Cortex of kidney (tissue), 1 donor: ENCODE results near the gene CLEC4A.
"Not testable (repeated sequence)": the region's sequence is repeated elsewhere in the genome, so short reads cannot be mapped to it uniquely, and the experiment has no call there.

Experiments
- DNase-seq: peaks from one replicate; lab custom pipeline; 2025; lab: John Stamatoyannopoulos, UW

CLEC4A gene

DNA sequence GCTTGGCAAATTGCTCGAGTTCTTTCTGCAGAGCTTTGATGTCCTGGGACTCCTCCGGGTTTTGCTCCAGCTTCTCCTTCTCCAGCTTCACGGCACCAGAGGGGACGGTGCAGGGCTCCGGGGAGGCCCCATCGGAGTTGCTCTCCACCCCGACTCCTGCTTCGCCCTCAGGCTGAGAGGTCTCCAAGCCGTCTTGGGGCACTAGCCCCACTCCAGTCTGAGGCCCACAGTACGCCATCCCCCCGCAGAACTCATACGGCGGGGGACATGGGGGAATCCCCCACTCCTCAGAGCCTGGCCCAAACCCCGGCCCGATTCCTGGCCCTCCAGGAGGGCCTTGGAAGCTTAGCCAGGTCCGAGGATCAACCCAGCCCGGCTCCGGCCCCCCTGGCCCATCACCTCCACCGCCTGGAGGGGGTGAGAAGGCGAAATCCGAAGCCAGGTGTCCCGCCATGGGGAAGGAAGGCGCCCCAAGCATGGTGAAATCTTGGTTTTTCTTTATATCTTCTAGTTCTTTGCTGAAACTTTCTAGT is 11.0 kb downstream of the CLEC4A start:
- DNase-seq, result not testable (repeated sequence)

DNA sequence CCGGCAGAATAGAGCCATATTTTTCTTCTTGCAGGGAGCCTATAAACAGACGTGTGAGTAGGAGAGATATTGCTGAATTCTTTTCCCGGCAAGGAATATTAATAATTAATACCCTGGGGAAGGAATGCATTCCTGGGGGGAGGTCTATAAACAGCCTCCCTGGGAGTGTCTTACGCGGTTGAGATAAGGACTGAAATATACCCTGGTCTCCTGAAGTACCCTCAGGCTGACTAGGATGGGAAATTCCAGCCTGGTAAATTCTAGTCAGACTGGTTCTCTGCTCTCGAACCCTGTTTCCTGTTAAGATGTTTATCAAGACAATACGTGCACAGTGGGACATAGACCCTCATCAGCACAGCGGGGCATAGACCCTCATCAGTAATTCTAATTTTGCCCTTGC is 18.2 kb downstream of the CLEC4A start:
- DNase-seq, result not testable (repeated sequence)

DNA sequence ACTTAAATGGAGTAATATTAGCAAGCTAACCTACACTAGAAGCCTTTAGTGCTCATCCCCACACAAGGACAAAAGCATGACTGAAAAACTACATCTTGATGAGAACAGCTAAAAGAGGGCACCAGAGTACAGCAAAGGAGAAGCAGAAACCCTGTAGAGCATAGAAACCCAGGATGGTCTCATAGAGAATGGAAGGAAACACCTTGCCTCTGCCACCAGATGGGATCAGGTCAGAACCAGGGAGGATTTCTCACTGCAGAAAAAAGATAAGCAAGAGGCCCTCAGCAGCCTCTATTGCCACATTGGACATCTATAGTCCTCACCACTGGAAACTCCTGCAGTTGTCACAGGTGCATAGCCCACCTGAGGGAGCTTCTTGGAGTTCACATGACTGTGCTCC is 19.8 kb downstream of the CLEC4A start:
- DNase-seq, result no peak

DNA sequence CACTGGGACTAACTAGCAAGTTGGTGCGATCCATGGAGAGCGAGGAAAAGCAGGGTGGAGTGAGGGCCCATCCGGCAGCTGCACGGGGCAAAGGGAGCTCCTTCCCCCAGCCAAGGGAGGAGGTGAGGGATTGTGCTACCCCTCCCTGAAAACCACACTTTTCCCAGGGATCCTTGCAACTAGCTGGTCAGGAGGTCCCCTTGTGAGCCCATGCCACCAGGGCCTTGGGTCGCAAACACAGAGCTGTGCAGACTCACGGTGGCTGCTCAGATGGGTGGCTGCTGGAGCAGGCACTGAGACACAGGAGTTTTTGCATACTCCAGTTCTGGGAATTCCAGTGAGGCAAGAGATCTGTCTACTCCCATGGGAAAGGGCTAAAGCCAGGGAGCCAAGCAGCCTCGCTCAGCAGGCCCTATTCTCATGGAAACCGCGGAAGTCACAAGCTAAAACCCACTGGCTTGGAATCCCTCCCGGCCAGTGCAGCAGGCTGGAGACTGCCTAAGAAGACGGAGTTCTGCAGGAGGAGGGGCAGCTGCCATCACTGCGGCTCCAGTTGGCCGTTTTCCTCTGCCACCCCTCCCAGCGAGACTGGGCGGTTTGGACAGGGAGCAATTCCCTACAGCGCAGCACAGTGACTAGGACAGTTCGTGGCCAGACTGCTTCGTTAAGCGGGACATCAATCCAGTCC is 22.5 kb downstream of the CLEC4A start:
- no peak for DNase-seq

DNA sequence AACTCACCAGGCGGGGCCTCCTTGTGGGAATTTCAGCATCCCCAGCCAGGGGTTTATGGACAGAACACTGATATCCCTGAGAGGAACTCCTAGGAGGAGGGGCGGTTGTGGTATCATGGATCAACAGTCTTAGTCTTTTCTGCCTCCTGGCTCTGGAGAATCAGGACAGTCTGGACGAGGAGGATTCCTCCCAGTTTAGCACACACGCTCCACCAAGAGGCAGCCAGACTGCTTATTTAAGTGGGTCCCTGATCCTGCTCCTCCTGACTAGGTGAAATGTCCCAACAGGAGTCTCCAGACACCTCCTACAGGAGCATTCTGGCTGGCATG is 23.0 kb downstream of the CLEC4A start:
- DNase-seq, result no peak

DNA sequence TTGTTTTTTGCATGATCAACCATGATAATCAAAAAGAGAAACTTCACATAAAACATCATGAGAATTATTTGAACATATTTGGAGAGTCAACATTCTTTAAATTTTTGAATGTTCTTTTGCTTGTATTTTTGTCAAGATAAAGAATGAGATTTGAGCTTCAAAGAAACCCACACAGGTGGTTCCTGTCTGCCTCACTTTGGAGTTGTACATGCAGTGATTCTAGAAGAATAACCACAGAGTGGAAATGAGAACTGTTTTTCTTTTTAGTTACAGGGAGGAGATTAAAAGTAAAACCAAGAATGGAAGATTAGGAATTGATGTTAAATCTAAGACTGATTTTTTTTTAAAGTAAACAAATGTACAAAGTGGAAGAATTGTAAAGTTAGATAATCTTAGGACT is 31.1 kb downstream of the CLEC4A start:
- DNase-seq, result no peak

DNA sequence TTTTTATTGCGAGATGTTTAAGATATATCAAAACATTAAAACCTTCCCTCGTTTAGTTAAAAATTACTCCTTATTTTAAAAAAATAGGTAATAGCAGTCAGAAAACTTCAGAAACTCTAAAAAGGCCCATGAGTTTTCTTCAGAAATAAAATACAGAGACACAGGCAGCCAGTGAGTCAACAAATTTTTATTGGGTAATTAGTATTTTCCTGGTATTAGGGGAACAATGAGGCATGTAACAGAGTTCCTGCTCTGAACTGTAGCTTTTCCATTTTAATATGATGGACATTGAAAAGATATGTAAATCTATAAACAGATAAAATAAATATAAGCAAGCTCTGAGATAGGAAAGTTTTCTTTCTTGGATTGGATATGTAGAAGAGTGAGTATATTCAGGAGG is 33.0 kb downstream of the CLEC4A start:
- no peak for DNase-seq

DNA sequence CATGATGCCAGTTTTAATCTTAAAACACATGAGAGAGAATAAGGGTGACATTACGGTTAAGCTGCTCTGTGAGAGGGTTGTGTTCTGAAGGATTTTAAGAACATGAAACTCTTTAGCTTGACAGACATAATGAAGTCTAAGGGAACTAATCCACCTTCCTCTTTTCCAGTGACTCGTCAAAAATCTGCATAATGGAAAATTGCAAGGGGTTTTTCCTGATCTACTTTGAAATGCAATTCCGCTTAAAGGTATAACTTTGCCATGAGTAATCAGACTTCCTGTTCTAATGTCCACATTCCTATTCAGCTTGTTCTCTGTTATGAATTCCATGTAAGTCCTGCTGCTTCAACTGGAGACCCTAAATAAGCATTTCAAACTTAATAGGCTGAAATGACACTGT is 33.4 kb downstream of the CLEC4A start, which contains the start of gene ZNF705A:
Gene ZNF705A (plus strand): TSS at position 171 of the 400 bp plus-strand sequence. CDS start 15,611 bp downstream, outside the sequence.
- DNase-seq, result no peak

DNA sequence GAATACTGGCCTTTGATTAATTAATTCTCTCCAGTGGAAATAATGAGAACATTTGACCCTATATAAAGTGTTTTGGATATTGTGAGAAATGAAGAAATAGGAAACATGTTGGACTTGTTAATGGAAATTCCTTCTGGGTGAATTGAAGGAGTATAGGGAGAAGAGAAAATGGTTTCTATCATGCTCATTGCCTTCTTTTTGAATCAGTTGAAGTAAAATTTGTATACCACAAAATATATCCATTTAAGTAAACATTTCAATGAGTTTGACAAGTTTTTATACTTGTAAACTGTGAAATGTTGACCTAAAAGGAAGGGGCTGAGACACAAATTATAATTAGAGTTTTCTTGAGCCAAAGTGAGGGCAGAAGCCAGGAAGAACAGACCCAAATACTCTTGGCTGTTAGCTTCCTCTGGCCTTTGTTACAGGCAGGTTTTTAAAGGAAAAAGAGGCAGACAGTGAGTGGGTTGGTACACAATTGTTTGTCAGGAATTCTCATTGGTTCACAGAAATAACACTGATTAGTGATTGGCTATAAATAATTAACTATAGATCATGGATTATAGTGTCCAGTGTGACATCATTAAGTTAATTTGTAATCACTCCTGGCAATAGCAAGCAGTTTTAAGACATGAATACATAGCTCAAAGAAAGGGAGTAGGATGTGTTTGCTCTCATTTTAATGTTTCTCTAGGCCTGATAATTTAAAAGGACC is 34.2 kb downstream of the CLEC4A start:
- DNase-seq, result no peak

DNA sequence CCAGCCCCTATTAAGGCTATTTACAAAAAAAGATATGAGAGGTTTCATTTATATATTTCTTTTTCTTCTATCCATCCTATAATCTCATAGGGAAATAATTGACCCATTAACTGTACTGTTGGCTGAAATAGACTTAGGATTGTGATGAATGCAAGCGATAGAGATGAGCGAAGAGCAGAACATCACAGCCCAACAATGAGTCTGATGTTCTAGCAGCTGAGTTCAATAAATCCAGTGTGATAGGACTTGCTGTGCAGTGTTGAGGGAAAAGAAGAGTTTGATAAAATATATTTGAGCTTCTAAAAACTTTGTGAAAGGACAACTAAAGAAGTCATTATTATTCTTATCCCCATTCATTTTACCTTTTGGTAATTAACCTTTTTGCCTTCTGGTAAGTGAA is 49.5 kb downstream of the CLEC4A start:
- not testable (repeated sequence) for DNase-seq

DNA sequence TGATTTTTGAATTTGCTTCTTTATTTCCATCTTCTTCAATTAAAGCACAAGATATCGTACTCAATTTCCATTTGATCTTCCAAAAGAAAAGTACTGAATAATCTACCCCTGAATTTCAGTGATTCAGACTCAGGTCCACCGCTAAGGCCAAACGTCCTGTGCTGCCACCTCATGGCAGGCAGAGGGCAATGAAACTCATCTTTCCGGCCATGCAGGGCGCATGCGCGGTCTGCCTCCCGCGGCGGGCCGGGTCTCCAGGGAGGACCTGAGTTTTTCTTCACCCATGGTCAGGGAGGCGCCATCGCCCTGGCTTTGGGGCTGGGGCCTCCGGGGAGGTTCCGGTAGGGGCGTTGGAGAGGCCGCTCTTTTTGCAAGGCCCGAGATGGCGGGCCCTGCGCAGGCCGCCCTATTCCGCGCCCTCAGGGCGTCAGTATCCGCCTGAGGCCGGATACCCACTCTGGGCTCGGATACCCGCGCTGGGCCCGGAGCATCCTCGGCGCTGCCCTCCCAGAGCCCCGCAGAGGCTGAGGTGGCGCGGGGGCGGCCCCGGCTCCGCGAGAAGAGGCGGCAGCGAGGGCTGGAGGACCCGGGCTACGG is 56.7 kb downstream of the CLEC4A start:
- not testable (repeated sequence) for DNase-seq

DNA sequence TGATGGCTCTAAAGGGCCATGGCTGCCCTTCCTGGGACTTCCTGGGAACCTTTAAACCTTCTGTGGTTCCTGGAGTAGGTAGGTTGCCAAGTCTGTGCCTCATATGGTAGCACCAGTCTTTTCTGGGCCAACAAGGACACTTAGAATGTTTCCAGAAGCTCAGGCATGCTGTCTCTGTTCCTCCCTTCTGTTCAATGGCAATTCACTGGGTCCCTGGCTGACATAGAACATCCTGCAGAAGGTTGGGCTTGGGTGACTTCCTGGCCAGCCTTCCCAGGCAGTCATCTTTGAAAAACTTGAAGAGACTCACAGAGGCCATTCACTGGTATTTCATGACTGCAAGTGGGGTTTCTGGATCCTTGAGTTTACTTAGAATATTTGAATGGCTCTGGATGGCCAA is 57.9 kb downstream of the CLEC4A start:
- not testable (repeated sequence) for DNase-seq

DNA sequence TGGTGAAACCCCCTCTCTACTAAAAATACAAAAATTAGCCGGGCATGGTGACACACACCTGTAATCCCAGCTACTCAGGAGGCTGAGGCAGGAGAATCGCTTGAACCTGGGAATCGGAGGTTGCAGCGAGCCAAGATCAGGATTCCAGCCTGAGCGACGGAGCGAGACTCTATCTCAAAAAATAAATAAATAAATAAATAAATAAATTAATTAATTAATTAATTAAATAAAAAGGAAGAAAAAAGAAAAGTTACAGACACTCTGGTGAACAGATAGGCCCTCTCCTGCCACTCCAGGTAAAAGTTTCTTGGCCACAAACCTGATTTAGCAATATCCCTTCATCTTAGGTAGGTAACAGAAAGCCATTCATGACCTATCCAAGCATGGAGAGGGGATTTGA is 59.5 kb downstream of the CLEC4A start:
- not testable (repeated sequence) for DNase-seq

DNA sequence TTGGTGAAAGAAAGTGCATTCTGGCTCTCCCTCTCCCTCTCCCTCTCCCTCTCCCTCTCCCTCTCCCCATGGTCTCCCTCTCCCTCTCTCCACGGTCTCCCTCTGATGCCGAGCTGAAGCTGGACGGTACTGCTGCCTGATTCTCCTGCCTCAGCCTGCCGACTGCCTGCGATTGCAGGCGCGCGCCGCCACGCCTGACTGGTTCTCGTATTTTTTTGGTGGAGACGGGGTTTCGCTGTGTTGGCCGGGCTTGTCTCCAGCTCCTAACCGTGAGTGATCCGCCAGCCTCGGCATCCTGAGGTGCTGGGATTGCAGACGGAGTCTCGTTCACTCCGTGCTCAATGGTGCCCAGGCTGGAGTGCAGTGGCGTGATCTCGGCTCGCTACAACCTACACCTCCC is 59.9 kb downstream of the CLEC4A start:
- not testable (repeated sequence) for DNase-seq

DNA sequence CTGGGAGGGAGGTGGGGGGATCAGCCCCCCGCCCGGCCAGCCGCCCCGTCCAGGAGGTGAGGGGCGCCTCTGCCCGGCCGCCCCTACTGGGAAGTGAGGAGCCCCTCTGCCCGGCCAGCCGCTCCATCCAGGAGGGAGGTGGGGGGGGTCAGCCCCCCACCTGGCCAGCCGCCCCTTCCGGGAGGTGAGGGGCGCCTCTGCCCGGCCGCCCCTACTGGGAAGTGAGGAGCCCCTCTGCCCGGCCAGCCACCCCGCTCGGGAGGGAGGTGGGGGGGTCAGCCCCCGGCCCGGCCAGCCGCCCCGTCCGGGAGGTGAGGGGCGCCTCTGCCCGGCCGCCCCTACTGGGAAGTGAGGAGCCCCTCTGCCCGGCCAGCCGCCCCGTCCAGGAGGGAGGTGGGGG is 60.8 kb downstream of the CLEC4A start:
- not testable (repeated sequence) for DNase-seq

DNA sequence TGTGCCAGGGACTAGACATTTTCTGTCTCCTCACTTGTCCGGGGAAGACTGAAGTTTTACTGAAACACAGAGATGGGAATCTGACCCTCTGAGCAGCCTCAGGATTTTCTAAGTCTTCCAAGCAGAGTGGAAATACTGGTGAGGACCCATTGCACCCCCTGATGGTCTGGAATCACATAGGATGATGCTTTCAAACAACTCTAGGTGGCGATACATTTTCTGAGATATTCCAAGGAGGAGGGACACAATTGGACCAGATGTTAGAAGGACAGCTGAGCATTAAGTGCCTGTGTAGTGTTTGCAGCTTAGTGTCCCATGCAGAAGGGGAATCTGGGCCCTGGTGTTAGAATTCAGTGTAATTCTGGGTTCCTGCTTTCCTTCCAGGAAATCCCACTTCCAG is 64.7 kb downstream of the CLEC4A start:
- not testable (repeated sequence) for DNase-seq
